Measurements from ENCODE around the gene BLACAT1. TPM values are rescaled to one million over a fixed set of nuclear protein-coding genes. Genes with fewer than 3 reads are reported as not detected.
"Not testable (repeated sequence)": the region's sequence is repeated elsewhere in the genome, so short reads cannot be mapped to it uniquely, and the experiment has no call there.

BLACAT1 gene
- total RNA-seq, 1 donor from 2014 or later = not detected

DNA sequence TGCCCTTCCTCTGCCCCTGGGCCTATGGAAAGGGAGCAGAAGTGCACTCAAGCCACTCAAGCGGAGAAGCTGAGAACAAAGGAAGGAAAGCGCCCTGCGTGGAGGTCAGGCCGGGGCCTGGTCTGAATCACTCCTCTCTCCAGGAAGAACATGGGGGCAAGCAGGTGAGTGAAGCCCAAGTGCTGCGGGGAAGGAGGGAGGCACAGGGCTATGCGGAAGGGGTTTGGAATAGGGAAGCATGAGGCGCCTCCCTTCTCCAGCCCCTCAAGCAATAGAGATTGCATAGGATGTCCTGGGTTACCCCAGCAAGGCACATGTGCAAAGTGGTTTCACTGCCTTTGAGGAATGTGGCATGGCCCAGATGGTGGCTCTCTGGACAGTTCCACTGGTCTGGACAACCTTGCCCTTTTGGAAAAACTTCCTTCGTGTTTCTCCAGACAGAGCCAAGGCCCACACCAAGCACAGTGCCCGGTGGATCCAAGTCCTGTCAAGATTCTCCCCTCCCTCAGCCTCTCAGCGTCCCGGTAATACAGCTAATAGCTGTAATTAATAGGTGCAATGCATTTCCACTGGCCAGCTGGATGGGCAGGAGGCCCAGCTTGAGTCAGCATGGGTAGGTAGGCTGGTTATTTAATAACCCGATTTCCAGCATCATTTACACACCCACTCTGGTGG lies 13.7 kb downstream of the BLACAT1 start:
- DNase-seq (ENCODE audit: low read depth) = peak; percentile 10

DNA sequence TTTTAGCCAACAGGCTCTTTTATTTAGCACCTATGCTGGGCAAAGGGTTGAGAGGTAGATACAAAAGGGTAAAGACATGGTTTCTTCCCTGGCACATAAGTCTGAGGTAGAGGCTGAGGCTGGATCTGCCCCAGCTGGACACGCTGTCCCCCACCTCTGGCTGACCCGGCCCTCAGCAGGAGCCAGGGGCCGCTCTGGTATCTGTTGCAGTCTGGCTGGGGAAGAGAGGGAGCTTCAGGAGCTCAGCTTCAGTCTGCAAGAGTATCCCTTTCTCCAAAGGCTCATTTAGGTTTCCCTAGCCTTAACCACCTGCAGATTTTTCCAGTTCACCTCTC lies 14.2 kb downstream of the BLACAT1 start:
- no peak for DNase-seq (ENCODE audit: low read depth)

DNA sequence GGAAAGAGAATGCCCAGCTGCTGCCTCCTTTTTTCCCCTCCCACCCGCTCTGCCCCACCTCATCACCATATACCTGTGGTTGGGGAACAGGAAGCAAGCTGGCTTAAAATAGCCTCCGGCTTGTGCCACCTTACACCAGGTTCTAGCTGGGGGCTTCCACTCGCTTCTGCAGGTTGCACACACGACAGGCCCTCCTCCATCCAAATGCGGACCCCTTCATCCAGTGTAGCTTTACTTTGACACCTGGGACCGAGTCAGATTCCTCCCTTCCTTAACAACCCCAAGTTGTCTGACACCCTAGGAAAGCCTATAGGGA lies 14.6 kb downstream of the BLACAT1 start:
- no peak for DNase-seq (ENCODE audit: low read depth)

DNA sequence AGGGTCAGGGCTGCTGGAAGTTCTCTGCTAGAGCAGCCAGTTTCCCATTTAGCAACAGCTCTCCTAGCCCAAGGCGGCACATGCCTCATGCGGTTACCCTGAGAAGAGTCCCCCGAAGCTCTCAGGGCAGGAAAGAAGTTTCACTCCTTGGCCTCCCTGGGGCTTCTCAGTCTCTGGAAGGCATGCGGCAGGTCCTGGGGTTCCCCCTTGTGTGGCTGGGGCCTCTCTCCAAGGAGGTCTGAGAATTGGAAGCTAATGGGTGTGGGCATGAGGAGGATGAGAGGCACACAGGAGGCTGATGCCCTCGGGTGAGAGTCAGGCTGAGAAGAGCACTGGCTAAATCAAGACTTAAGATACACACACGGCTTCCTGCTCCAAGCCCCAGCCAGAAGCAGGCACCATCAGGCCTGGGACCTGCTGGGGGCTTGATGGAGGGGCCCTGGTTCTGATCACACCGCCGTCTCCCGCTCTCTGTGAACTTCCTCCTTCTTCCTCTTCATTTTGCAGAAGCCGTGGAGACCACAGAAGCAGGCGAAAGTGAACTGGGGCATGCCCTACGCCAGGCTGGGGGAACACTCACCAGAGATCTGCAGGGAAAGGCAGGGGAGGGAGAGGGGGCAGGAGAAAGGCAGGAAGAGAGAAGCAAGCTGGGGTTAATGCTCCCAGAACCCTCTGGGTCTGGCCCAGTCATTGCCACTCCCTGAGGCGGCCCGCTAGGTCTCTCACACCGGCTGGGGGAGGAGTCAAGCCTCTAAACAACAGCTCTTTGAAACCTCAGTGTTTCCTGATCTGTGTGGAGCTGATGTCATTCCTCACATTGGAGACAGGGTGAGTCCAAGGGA lies 15.1 kb downstream of the BLACAT1 start:
- DNase-seq (ENCODE audit: low read depth) = peak; percentile 68

DNA sequence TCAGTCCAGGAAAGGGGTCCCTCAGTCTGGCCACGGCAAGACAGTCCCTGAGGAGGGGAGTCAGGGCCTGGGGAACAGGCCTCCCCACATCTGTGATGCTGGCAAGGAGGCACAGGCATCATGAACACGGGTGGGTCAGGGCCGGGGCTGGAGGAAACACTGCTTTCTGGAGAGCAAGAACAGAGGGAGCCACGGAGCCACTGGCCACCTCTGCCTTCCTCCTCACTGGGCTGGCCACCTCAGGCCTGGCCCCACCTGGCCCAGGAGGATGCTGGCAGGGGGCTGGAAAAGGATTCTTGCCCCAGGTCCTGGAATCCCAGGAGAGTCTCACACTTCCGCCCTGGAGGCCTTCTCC lies 15.7 kb downstream of the BLACAT1 start:
- no peak for DNase-seq (ENCODE audit: low read depth)

DNA sequence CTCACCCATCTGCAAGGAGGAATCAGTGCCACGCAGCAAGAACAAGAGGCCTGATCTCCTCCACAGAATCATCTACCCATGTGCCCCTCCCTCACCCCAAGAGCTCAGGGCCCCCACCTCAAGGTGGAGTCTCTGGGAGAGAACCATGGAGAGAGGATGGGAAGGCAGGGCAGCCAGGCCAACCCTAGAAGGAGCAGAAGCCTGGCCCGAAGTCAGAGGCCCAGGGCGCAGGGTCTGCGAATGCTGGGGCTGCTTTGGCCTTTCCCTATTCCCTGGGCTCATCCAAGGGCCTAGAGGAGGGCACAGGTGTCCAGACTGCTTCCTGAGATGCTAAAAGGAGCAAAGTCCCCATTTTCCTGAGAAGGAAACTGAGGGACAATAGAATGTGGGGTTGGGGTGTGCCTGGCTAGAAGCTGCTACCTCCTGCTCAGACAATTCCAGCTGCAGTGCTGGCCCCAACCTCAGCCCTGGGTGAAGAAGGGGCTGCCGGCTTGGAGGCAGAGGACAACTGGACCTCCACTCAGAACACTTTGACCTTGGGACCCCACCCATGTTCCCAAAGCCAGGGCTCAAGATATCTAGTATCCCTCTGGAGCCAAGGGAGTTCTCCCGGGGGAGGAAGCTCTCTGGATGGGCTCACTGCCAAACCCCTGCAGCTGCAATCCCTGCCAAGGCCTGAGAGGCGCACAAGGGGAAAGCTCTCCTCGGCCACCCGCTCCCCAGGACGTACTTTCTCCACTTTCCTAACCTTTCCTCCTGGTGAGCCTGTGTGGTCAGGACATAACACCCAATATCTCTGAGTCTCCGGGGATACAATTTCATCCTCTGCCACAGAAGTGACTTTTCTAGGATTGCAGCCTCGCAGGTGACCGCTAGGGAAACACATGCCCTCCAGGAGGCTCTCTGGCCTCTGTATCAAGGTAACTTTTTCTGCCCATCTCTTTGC lies 17.4 kb downstream of the BLACAT1 start:
- DNase-seq (ENCODE audit: low read depth) = peak; percentile 66

DNA sequence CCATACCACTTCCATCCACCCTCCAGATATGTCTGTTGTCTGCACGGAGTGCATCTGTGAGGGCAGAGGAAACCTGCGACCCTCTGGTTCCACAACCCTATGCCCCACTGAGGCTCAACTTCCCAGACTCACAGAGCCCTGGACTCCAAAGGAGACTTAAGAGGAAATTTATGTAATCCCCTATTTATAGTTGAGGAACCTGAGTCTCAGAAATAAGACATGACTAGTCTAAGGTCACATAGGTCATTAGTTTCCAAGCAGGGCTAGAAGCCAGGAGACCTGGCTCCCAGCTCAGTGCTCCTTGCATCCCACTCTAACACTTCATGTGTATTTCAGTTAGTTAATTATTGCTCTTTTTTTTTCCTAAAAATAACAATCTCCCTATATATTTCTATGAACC lies 18.3 kb downstream of the BLACAT1 start:
- DNase-seq (ENCODE audit: low read depth) = peak; percentile 13

DNA sequence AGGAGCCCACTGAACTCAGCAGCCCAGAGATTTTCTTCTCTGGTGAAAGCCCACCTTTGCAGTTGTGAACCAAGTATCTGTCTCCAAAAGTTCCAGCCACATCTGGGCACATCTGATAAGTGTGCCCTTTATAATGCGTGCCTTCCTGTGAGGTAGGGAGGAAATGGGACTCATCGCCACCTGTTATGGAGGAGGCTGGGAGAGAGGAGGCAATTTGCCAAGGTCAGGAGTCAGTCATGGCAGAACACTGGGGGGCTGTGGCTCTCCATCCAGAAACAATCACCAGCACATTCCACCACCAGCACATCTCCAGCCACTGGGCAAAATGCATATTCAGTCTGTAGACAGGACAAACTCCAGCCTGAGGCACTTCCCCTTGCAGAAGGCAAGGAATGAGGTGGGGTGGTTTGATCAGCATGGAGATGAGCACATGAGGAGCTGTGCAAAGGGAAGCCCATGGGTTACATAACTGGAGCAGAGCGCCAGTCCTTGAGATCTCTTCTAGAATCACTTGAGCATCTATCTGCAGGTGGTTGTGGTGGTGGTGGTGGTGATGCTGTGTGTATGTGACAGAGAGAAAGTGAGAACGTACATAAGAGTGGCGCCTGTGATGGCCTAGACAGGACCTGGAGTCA lies 19.0 kb downstream of the BLACAT1 start:
- DNase-seq (ENCODE audit: low read depth) = no peak

DNA sequence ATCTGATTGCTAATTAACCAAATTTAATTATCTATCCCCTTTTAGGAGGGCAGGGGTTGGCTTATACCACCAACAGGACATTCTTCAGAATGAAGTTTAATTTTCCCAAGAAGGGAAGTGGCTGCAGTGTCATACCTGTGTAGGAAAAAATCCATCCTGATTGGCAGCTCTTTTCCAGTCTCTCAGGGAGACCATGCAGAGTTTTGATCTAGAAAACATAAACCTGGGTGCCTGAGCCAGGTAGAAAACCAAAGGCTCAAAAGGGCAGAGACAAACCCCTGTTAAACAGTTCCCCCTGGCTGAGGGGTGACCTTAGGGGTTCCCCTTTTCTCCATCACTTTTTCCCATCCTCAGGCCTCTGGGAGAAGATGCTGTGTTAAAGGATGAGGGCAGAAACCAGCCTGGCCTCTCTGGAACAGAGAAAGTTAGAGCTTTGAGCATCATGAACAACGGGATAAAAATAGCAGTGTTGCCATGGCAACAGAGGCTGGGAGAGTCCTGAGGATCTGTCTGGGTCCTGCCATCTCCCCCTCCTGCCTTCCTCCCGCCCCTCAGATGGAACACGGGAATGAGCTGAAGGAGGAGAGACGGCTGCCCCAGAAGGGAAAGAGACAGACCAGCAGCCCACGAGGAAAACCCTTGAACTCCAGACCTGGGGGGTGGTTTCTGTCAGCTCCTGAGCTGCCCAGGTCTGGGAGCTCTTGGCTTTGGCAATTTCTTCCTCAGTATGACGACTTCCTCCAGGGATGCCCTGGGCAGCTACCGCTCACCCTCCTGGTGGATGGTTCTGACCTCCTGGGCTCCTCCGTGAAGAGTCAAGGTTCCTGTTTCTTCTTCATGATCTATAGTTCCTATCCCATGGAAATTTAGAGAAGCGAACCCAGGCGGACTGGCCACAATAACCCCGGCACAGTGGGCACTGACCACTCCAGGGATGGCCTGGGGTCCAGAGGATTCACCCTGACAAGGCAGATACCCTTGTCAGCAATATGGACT lies 20.0 kb downstream of the BLACAT1 start:
- DNase-seq (ENCODE audit: low read depth) = peak; percentile 13

DNA sequence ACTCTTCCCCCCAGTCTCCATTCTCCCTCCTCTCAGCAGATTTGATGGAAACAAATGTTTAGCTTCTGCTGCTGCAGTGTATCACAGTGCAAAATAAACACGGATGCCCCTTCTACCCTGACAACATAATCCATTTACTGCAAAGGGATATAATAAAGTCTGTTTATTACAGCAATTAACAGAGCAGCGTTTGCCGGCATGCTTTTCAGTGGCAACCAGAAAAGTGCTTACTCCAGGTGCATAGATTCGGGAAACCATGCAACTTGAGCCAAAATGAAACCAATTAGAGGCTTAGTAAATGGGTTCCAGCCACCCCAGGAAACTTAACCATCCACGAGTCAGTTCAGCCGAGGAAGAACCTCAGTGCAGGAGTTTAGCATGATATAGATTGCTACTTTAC lies 21.1 kb downstream of the BLACAT1 start:
- DNase-seq (ENCODE audit: low read depth) = no peak

DNA sequence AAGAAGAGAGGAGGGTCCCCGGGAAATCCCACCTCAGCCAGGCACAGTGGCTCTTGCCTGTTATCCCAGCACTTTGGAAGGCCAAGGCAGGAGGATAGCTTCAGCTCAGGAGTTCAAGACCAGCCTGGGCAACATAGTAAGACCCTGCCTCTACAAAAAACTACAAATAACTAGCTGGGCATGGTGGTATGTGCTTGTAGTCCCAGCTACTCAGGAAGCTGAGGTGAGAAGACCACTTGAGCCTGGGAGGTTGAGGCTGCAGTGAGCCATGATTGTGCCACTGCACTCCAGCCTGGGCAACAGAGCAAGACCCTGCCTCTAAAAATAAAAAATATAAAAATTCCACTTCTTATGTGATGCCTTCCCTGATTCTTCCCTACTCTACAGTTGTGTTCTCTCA lies 23.2 kb downstream of the BLACAT1 start:
- DNase-seq (ENCODE audit: low read depth) = not testable (repeated sequence)

DNA sequence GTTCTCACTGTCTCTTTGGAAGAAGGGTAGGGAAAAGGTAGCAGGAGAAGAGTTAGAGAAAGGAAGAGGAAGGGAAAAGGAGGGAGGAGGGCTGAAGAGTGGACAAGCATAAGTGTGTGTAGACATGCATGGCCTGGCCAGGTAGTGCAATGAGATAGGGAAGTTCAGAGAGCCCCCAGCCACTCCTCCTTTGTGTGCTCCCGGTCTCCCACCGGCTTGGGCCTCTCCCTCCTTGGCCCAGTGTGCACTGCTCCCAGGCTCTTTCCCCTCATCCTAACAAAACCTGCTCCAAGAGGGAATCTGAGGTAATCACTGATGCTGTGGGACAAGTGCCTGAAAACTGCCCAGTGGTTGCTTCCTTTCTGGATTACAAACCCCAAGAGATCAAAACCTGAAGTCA lies 23.7 kb downstream of the BLACAT1 start:
- no peak for DNase-seq (ENCODE audit: low read depth)

DNA sequence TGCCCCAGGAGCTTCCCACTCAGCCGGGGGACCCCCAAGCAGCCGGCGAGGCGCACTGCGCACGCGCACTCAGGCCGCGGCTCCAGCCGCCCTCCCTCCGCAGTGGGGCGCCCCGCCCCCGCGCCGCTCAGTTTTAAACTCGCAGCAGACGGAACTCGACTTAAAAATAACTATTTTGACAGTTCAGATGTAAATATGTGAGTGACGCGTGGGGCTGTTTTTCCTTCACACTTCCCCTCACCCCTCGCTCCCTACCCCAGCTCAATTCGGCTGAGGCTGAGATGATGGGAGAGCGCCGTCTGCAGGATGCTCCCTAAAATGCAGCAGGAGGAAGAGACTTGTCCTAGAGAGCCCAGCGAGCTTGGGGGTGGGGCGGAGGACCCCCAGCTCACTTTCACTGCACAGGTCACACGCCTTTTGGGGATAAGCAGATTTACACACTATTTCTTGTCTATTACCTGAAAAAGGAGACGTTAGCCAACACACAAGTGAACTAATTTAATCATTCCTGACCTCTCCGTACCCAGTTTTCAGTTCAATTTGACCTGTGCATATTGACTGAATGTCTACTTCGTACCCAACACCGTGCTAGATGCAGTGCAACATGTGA lies 25.0 kb downstream of the BLACAT1 start:
- DNase-seq (ENCODE audit: low read depth) = peak; percentile 51

DNA sequence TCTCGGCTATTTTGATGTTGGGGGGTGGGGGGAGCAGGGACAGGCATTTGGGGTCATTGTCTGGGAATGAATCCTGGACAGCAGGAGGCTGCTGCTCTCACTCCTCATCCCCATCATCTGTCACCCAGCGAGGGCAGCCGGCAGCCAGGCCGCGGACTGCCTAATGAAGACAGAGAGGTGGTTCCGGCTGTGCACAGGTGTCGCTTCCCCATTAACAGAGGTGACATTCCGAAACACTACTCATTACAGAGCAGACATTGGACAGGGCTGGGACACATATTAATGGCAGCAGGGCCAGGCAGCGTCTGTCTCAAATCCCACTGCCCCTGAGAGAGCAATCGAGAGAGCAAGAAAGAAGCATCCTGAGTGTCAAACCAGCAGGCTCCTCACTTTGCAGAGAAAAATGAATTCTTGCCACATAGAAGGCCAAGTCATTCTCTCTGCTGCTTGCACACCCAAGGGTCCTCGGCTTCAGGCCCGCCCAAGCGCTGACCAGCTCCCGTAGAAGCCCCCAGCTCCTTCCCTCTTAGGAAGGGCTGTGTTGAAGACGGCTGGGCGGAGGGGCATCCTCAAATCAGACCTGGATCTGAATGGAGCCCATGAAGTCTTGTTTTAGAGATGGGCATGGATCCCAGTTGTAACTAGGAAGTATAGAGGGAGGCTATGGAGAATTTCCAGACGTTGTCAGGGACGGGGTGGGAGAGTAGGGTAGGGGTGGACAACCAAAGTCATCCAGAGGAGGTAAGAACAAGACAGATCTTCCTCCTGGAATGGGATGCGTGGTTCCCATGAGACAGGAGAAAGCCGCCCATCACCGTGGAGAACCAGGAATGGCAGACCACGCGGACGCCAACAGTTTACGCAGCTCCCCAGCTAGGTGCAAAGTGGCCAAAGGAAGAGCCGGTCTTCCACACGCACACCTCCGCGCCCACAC lies 25.8 kb downstream of the BLACAT1 start:
- DNase-seq (ENCODE audit: low read depth) = no peak

DNA sequence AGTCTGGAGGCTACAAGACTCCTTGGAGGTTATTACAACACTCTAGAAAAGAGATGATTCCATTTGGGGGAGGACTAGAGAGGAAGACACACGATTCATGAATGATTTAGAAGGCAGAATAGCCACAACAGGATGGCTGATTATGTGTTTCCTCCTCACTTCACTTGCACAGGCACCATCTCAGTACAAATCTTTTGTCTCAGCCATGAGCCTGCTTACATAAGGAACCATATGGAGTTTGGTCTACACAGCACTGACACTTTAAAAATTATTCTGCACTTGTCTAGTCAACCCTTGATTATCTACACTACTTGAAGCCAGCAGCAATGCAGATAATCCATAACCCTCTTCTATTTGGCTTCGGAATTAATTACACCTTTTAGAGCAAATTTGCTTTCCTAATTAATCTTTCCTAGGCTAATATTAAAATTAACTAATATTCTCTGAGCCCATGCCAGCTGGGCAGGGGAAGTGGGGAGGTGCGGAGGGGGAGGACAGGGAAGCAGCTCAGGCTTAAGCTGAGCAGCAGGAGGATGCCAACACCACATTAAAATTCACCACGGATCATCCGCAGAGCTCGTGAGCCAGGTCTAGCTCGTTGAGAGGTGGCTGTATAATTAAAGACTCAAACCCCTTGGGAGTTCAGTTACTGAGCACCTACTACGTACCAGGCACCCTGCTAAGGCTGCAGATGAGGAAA lies 30.8 kb downstream of the BLACAT1 start:
- DNase-seq (ENCODE audit: low read depth) = no peak

DNA sequence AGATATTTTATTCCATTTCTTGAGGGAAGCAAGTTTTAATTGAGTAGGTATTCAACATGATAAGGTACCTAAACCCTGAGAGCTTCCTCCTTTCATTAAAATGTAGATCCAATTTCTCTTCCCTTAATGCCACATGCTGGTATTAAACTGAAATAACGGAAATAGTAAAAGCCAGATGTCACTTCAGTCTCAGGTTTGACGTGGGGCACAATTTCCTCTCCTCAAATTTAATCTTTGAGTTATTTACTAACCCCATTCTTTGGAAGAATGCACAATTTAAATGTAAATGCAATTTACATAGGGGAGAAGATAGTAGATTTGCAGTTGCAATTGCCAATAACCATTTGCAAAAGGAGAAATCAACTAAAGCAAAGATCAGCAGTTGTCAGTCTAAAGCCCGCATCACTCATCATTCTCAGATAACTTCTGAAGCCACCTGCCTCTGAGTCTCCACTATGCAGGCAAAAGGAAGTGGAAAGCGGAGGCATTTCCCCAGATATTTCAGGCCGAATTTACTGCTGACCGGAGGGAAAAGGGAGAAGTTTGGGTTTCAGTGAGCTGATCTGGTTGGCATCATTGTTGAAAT lies 31.9 kb downstream of the BLACAT1 start:
- no peak for DNase-seq (ENCODE audit: low read depth)

DNA sequence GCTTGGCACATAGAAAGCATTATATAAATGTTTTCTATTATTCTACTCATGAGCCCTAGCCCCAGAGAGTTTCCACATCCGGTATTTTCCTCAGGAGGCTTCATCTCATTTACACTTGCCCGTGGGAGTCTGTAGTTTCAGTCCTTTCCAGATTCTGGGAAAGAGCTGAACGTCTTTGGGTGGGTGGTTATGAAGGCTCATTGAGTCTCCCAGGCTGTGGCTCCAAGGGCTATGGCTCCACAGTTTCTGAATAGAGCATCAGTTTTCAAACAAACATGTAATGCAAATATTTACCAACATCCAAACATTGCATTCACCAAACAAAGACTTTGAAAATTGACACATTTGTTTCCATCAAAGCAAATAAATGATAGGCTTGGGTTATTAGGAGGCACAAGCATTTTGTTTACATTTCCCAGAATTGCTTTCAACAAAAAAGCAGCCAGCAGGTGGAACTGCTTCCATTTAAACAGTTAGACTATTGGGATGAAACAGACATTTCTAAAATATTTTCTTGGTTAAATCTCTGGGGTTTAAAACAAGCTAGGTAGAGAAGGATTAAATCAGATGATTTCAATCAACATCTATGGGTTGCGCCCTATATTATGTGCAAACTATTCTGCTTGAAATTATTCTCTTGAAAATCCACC lies 32.7 kb downstream of the BLACAT1 start:
- no peak for DNase-seq (ENCODE audit: low read depth)

Data from myocyte (in vitro differentiated cells).